B cell (primary cell): ENCODE results near the gene CEACAM5. TPM values are rescaled to one million over a fixed set of nuclear protein-coding genes. Genes with fewer than 3 reads are reported as not detected.

Experiments used
- ATAC-seq: fragments of 200-7000 bp; cut with Tn5 transposase; one replicate; pipeline ENCODE4 v1.10.0; 2021; ENCODE audit warnings: low read depth, mild to moderate bottlenecking, moderate number of reproducible peaks, moderate library complexity
- CTCF ChIA-PET: fragments of 350-600 bp; sonication (Branson Sonifier 250); formaldehyde crosslinking; loops from one replicate; lab custom pipeline; 2021; ENCODE audit warnings: antibody characterized with exemption, inconsistent platforms; lab: Charles Lee
- POLR2A ChIA-PET: fragments of 350-600 bp; sonication (Branson Sonifier 250); formaldehyde crosslinking; loops from one replicate; lab custom pipeline; 2021; ENCODE audit warnings: antibody characterized with exemption; lab: Charles Lee
- DNase-seq: peaks from one replicate; pipeline ENCODE4 v3.0.0; 2013
- H2AFZ ChIP-seq: 2 replicates; pipeline ENCODE4 v1.6.1; 2012; ENCODE audit warnings: mild to moderate bottlenecking, low read depth, low read length; ENCODE audit not compliant: insufficient read depth, poor library complexity, severe bottlenecking
- H3K27ac ChIP-seq, 2 donors: 1 replicate in 1 of 2; 2 replicates in 1 of 2; pipeline ENCODE4 v1.5.1; 2012 to 2013; ENCODE audit warnings: low read length in 2 of 2, mild to moderate bottlenecking in 2 of 2, moderate library complexity in 1 of 2
- H3K27me3 ChIP-seq, 4 experiments: fragments of 200-600 bp in 1 of 4; sonication (generic) in 1 of 4; replicated peaks in 1 of 4; 1 replicate in 2 of 4; 2 replicates in 2 of 4; pipeline versions ENCODE4 v1.6.1 to v1.7.0; 2013 to 2016; ENCODE audit warnings: low read length in 3 of 4, mild to moderate bottlenecking in 2 of 4, mixed read lengths in 1 of 4, moderate library complexity in 1 of 4; ENCODE audit not compliant: insufficient read depth in 4 of 4, control insufficient read depth in 3 of 4; ENCODE audit errors: control extremely low read depth in 1 of 4
- H3K36me3 ChIP-seq, 2 experiments: replicated peaks in 1 of 2; 1 replicate in 1 of 2; 2 replicates in 1 of 2; pipeline versions ENCODE4 v1.6.1 to v1.7.1; 2013; ENCODE audit warnings: low read length in 1 of 2; ENCODE audit not compliant: insufficient read depth in 2 of 2, control insufficient read depth in 1 of 2; ENCODE audit errors: control extremely low read depth in 1 of 2, extremely low read depth in 1 of 2
- H3K4me1 ChIP-seq, 2 donors: fragments of 200-600 bp in 1 of 2; sonication (generic) in 1 of 2; 1 replicate in 1 of 2; 2 replicates in 1 of 2; pipeline versions ENCODE4 v1.5.1 to v1.6.1; 2013 to 2017; ENCODE audit warnings: low read length in 2 of 2; ENCODE audit not compliant: control insufficient read depth in 2 of 2, insufficient read depth in 2 of 2
- H3K4me2 ChIP-seq: replicated peaks from 2 replicates; pipeline ENCODE3; 2012; ENCODE audit warnings: mild to moderate bottlenecking, low read depth, low read length; ENCODE audit not compliant: poor library complexity, severe bottlenecking
- H3K4me3 ChIP-seq, 5 experiments: fragments of 200-600 bp in 1 of 5; sonication (generic) in 1 of 5; 1 replicate in 3 of 5; 2 replicates in 2 of 5; pipeline versions ENCODE4 v1.5.1 to v1.7.0; 2011 to 2016; ENCODE audit warnings: low read length in 4 of 5, mild to moderate bottlenecking in 4 of 5, low read depth in 2 of 5, control low read depth in 1 of 5, moderate library complexity in 1 of 5; ENCODE audit not compliant: insufficient read depth in 1 of 5; ENCODE audit errors: control extremely low read depth in 1 of 5, extremely low read depth in 1 of 5
- H3K79me2 ChIP-seq: fragments of 200-600 bp; sonication (generic); one replicate; pipeline ENCODE4 v1.6.0; 2016; ENCODE audit warnings: low read length; ENCODE audit not compliant: control insufficient read depth, insufficient read depth
- H3K9ac ChIP-seq: fragments of 200-600 bp; sonication (generic); 2 replicates; pipeline ENCODE4 v1.6.1; 2017; ENCODE audit warnings: mild to moderate bottlenecking, low read length, moderate library complexity
- H3K9me3 ChIP-seq, 3 donors: one replicate each; pipeline versions ENCODE4 v1.6.1 to v1.7.1; 2013; ENCODE audit warnings: low read length in 2 of 3; ENCODE audit not compliant: control insufficient read depth in 2 of 3, insufficient read depth in 1 of 3; ENCODE audit errors: control extremely low read depth in 1 of 3
- H4K20me1 ChIP-seq: 2 replicates; pipeline ENCODE4 v1.6.0; 2012; ENCODE audit warnings: mild to moderate bottlenecking, low read length; ENCODE audit not compliant: insufficient read depth, control insufficient read depth, poor library complexity, severe bottlenecking
- H3K27ac Mint-ChIP-seq: one replicate; pipeline ENCODE4 v1.8.0; 2021; ENCODE audit warnings: mixed read lengths
- H3K27me3 Mint-ChIP-seq: one replicate; pipeline ENCODE4 v1.8.0; 2021; ENCODE audit warnings: mixed read lengths
- H3K4me1 Mint-ChIP-seq: one replicate; pipeline ENCODE4 v1.8.0; 2021; ENCODE audit warnings: mixed read lengths
- H3K4me3 Mint-ChIP-seq: one replicate; pipeline ENCODE4 v1.8.0; 2021; ENCODE audit warnings: mixed read lengths
- H3K9me3 Mint-ChIP-seq: one replicate; pipeline ENCODE4 v1.8.0; 2022; ENCODE audit warnings: mixed read lengths; ENCODE audit not compliant: insufficient read depth
- EZH2 ChIP-seq: IDR thresholded peaks from 2 replicates; pipeline ENCODE4 v1.6.1; 2012; ENCODE audit warnings: borderline replicate concordance, low read depth, mild to moderate bottlenecking, moderate library complexity, low read length; ENCODE audit not compliant: insufficient read depth, poor library complexity, severe bottlenecking
- WGBS: methylation state at CpG from one replicate; pipeline ENCODE4 v1.1.5; 2013; ENCODE audit warnings: missing lambda C conversion rate; ENCODE audit not compliant: insufficient coverage; 5-methylcytosine and 5-hydroxymethylcytosine counted together
- intact Hi-C: fragments of 100-400 bp; cut with micrococcal nuclease; formaldehyde crosslinking; loops from one replicate; pipeline ENCODE4 v1.10.0; 2022
- polyA plus RNA-seq: library from polyadenylated mRNA; depleted of rRNA; stranded (reverse); fragments of >200 nt; gene quantifications from 2 replicates; pipeline ENCODE4 v1.2.3, GENCODE V29; 2012
- total RNA-seq, 2 donors: library from RNA; stranded (reverse); fragments of 120-200 nt in 1 of 2; gene quantifications; 1 replicate in 1 of 2; 2 replicates in 1 of 2; pipeline versions ENCODE4 v1.2.3 to v1.2.4, GENCODE V29; 2013 to 2022
- TF ChIP-seq, protein P1 (sequence below): fragments of 200-600 bp; IDR thresholded peaks from one replicate; pipeline ENCODE4 v1.8.0; 2022; ENCODE audit warnings: antibody characterized with exemption, mild to moderate bottlenecking

The CEACAM5 gene
- total and polyA plus RNA-seq, 2 donors (not counting 1 experiment from before 2014, with no cell fraction given): not detected

GRCh38 chr19:41671486-41671885, 36.9 kb upstream of the CEACAM5 start:
- no peaks in the 10 kb centered on the region for H3K36me3 ChIP-seq
- H3K4me2 ChIP-seq: no peak overlapping the region
- Mint-ChIP-seq H3K4me1 (peaks cover 4% of the 10 kb centered on the region), H3K4me3 (no peak overlapping the region), H3K9me3 (no peaks in the 10 kb centered on the region), H3K27ac (no peak overlapping the region), H3K27me3 (peaks cover 52% of the 10 kb centered on the region)
- H3K9me3 ChIP-seq: peaks cover 0 to 3% (median 3%) of the 10 kb centered on the region in 3 donors
- no peaks in the 10 kb centered on the region for H3K4me1 ChIP-seq
- intact Hi-C loops: no loop called here
- no peak overlapping the region for H3K4me3 ChIP-seq
- H3K79me2 ChIP-seq: no peaks in the 10 kb centered on the region
- no peaks in the 10 kb centered on the region for H4K20me1 ChIP-seq
- H2AFZ ChIP-seq: no peak overlapping the region
- ATAC-seq (no peak), DNase-seq (no peak)
- no peak overlapping the region for H3K9ac ChIP-seq
- 93% methylated on average over 4 of the region's 5 CpGs for WGBS
- ChIA-PET CTCF (interaction anchor here (0.6 to 1.2 kb wide), 2 partner anchors 25 to 987 kb away, joined by 3 read pairs; no protein-coding TSS in a partner anchor), POLR2A (no interaction called here)
- no peak overlapping the region for H3K27ac ChIP-seq
- TF ChIP-seq EZH2: no peak
- TF ChIP-seq, protein P1, sequence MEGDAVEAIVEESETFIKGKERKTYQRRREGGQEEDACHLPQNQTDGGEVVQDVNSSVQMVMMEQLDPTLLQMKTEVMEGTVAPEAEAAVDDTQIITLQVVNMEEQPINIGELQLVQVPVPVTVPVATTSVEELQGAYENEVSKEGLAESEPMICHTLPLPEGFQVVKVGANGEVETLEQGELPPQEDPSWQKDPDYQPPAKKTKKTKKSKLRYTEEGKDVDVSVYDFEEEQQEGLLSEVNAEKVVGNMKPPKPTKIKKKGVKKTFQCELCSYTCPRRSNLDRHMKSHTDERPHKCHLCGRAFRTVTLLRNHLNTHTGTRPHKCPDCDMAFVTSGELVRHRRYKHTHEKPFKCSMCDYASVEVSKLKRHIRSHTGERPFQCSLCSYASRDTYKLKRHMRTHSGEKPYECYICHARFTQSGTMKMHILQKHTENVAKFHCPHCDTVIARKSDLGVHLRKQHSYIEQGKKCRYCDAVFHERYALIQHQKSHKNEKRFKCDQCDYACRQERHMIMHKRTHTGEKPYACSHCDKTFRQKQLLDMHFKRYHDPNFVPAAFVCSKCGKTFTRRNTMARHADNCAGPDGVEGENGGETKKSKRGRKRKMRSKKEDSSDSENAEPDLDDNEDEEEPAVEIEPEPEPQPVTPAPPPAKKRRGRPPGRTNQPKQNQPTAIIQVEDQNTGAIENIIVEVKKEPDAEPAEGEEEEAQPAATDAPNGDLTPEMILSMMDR: no peak
- peaks cover 0 to 9% (median 7%) of the 10 kb centered on the region in 4 experiments for H3K27me3 ChIP-seq

- intact Hi-C loops: no loop called here
- Histone ChIP-seq H3K79me2 (no peaks in the 10 kb centered on the region), H3K9me3 (no peaks in the 10 kb centered on the region), H3K4me2 (no peak overlapping the region), H3K4me1 (no peaks in the 10 kb centered on the region), H2AFZ (no peak overlapping the region), H3K27me3 (peaks cover 0 to 10% (median 2%) of the 10 kb centered on the region in 4 experiments), H3K4me3 (no peak overlapping the region), H3K9ac (no peak overlapping the region), H3K27ac (no peak overlapping the region), H4K20me1 (no peaks in the 10 kb centered on the region), H3K36me3 (no peaks in the 10 kb centered on the region)
- no peak overlapping the region for H3K4me3 Mint-ChIP-seq
- no peak overlapping the region for H3K27ac Mint-ChIP-seq
- 75% methylated on average over 4 of the region's 6 CpGs for WGBS
- ATAC-seq: no peak
- no peak for DNase-seq
- TF ChIP-seq, protein P1: no peak
- TF ChIP-seq EZH2: no peak
- CTCF ChIA-PET: interaction anchor here (1.2 kb wide), 1 partner anchor 25 kb away, joined by 3 read pairs; no protein-coding TSS in a partner anchor
- H3K4me1 Mint-ChIP-seq: no peaks in the 10 kb centered on the region
- peaks cover 53% of the 10 kb centered on the region for H3K27me3 Mint-ChIP-seq
- H3K9me3 Mint-ChIP-seq: no peaks in the 10 kb centered on the region
- POLR2A ChIA-PET: no interaction called here
These were observed 26.0 kb upstream of the CEACAM5 start for GRCh38 chr19:41682437-41682836.
